Parathyroid adenoma (tissue), 2 donors: Measurements from ENCODE around the gene PRLR.
"Not testable (repeated sequence)": the region's sequence is repeated elsewhere in the genome, so short reads cannot be mapped to it uniquely, and the experiment has no call there.

Experiments used
- H2AFZ ChIP-seq: fragments of 300-600 bp; sonication (generic); one replicate; pipeline ENCODE4 v1.7.0; 2017; ENCODE audit warnings: antibody characterized with exemption, mild to moderate bottlenecking
- H3K27ac ChIP-seq: fragments of 300-600 bp; sonication (generic); one replicate; pipeline ENCODE4 v1.7.0; 2017
- H3K27me3 ChIP-seq: fragments of 300-600 bp; sonication (generic); one replicate; pipeline ENCODE4 v1.7.0; 2017; ENCODE audit warnings: low read length; ENCODE audit not compliant: control insufficient read depth, insufficient read depth
- H3K36me3 ChIP-seq: fragments of 300-600 bp; sonication (generic); one replicate; pipeline ENCODE4 v1.7.0; 2017; ENCODE audit warnings: low read length; ENCODE audit not compliant: control insufficient read depth, insufficient read depth
- H3K4me1 ChIP-seq: fragments of 300-600 bp; sonication (generic); one replicate; pipeline ENCODE4 v1.7.0; 2017; ENCODE audit warnings: control low read depth
- H3K4me2 ChIP-seq: fragments of 300-600 bp; sonication (generic); one replicate; pipeline ENCODE4 v1.7.0; 2017; ENCODE audit warnings: low read length
- H3K4me3 ChIP-seq: fragments of 300-600 bp; sonication (generic); one replicate; pipeline ENCODE4 v1.7.0; 2017; ENCODE audit warnings: low read depth, low read length
- H3K79me2 ChIP-seq: fragments of 300-600 bp; sonication (generic); one replicate; pipeline ENCODE4 v1.7.0; 2017; ENCODE audit warnings: control low read depth
- H3K9ac ChIP-seq: fragments of 300-600 bp; sonication (generic); one replicate; pipeline ENCODE4 v1.7.0; 2017; ENCODE audit warnings: mild to moderate bottlenecking
- H3K9me3 ChIP-seq: fragments of 300-600 bp; sonication (generic); one replicate; pipeline ENCODE4 v1.7.0; 2017; ENCODE audit warnings: low read length; ENCODE audit not compliant: control insufficient read depth
- CTCF ChIP-seq: fragments of 300-600 bp; sonication (generic); IDR thresholded peaks from one replicate; pipeline ENCODE4 v1.7.0; 2017; ENCODE audit warnings: antibody characterized with exemption, mild to moderate bottlenecking
- donor health status: primary hyperparathyroidism.

PRLR gene

DNA sequence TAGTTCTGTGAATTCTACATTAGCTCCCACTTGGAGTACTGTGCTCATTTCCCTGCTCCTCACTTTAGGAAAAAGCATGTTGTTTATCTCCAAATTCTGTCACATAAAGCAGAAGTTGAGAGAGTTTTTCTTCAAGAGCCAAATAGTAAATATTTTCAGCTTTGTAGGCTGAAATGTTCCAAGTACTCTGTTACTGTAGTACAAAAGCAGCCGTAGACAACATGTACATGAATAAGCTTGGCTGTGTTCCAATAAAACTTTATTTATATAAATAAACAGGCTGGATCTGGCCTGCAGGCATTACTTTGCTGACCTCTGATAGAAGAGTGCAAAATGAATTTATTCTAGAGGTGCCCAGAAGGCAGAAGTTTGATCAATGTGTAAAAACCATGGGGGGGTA lies 109.6 kb downstream of the PRLR start:
- Histone ChIP-seq H3K9me3 (no peaks in the 10 kb centered on the region), H3K27ac (no peak overlapping the region), H3K27me3 (no peaks in the 10 kb centered on the region), H3K4me3 (no peak overlapping the region), H3K9ac (peak overlapping the region; percentile 6), H2AFZ (no peak overlapping the region), H3K79me2 (peaks cover 71% of the 10 kb centered on the region), H3K36me3 (no peaks in the 10 kb centered on the region), H3K4me1 (peaks cover 43% of the 10 kb centered on the region), H3K4me2 (no peak overlapping the region)
- no peak for TF ChIP-seq CTCF

DNA sequence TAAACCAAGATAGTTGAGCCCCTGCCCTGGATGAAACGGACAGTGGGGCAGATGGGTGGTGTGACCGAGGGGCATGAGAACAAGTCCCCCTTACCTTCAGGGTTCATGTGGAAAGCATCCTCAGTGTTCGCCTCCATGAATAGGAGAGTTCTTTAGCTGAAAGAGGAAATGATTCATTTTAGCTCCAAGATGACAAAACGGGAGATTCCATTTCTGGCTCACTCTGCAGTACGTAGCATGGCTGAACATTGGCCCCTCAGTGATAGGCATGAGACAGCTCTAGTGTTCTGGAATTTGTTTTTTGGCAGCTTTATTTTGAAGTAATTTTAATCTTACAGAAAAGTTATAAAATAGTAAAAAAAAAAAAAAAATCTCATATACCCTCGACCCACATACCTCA lies 112.3 kb downstream of the PRLR start:
- no peak for TF ChIP-seq CTCF
- Histone ChIP-seq H3K27ac (no peak overlapping the region), H3K9me3 (no peaks in the 10 kb centered on the region), H3K4me2 (no peak overlapping the region), H3K4me3 (no peak overlapping the region), H2AFZ (no peak overlapping the region), H3K4me1 (peaks cover 37% of the 10 kb centered on the region), H3K79me2 (peaks cover 70% of the 10 kb centered on the region), H3K36me3 (no peaks in the 10 kb centered on the region), H3K9ac (no peak overlapping the region), H3K27me3 (no peaks in the 10 kb centered on the region)

- Histone ChIP-seq H3K27me3 (no peaks in the 10 kb centered on the region), H2AFZ (no peak overlapping the region), H3K4me3 (no peak overlapping the region), H3K4me2 (no peak overlapping the region), H3K79me2 (peaks cover 59% of the 10 kb centered on the region), H3K27ac (no peak overlapping the region), H3K9ac (no peak overlapping the region), H3K9me3 (no peaks in the 10 kb centered on the region), H3K36me3 (no peaks in the 10 kb centered on the region), H3K4me1 (peaks cover 24% of the 10 kb centered on the region)
- no peak for TF ChIP-seq CTCF
These were observed 114.4 kb downstream of the PRLR start for GRCh38 chr5:35115920-35116319.

DNA sequence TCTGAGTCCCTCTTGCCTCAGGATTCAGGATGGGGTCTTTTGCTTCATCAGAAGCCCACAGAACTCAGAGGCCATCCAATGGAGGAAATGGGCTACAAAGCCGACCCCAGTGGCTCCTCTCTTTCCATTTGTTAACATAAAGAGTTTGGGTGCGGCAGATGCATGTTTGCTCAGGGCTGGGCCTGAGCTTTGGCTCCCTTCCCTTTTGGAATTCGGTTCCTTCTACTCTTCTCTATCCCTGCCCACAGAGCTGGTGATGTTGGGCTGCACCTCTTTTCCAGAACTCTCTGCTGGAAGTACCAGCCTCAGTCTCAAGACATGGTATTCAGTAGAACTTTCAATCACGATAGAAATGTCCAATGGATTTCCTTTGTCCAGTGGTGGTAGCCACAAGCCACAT lies 115.6 kb downstream of the PRLR start:
- H2AFZ ChIP-seq = no peak overlapping the region
- H3K27me3 ChIP-seq = no peaks in the 10 kb centered on the region
- H3K9ac ChIP-seq = no peak overlapping the region
- peaks cover 58% of the 10 kb centered on the region for H3K79me2 ChIP-seq
- H3K36me3 ChIP-seq = no peaks in the 10 kb centered on the region
- H3K4me3 ChIP-seq = no peak overlapping the region
- H3K4me2 ChIP-seq = no peak overlapping the region
- H3K4me1 ChIP-seq = peaks cover 16% of the 10 kb centered on the region
- no peaks in the 10 kb centered on the region for H3K9me3 ChIP-seq
- no peak for TF ChIP-seq CTCF
- no peak overlapping the region for H3K27ac ChIP-seq

DNA sequence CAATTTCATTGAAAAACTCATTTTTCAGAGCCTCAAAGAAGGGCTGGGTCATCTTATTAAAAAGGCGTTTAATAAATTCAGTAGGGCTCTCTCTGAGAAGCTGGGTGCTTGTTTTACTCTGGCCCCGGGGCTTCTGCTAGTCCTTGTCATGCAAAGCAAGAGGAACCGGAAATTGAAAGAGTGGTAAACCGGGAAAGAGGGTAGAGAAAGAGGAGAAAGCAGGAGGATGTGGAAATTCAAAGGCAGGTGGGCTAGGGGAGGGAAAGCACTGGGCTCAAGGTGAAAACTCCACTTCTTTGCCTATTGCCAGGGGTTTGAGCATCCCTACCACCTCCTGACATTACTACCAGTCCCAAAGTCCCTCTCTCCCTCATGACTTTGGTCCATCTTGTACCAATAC lies 118.0 kb downstream of the PRLR start:
- H3K36me3 ChIP-seq = no peaks in the 10 kb centered on the region
- H3K4me3 ChIP-seq = no peak overlapping the region
- H3K79me2 ChIP-seq = peaks cover 64% of the 10 kb centered on the region
- no peak overlapping the region for H3K9ac ChIP-seq
- H3K9me3 ChIP-seq = no peaks in the 10 kb centered on the region
- peaks cover 11% of the 10 kb centered on the region for H3K4me1 ChIP-seq
- no peak overlapping the region for H2AFZ ChIP-seq
- H3K27me3 ChIP-seq = no peaks in the 10 kb centered on the region
- no peak for TF ChIP-seq CTCF
- H3K27ac ChIP-seq = no peak overlapping the region
- no peak overlapping the region for H3K4me2 ChIP-seq

GRCh38 chr5:35104550-35104949 lies 125.7 kb downstream of the PRLR start:
- not testable (repeated sequence) for H3K4me2 ChIP-seq, H3K27ac ChIP-seq, H3K4me3 ChIP-seq, H3K4me1 ChIP-seq, H3K9me3 ChIP-seq, H3K9ac ChIP-seq, H3K27me3 ChIP-seq, H2AFZ ChIP-seq, H3K36me3 ChIP-seq
- peaks cover 42% of the 10 kb centered on the region for H3K79me2 ChIP-seq
